Measurements from ENCODE around the gene CACNA1A. TPM values are rescaled to one million over a fixed set of nuclear protein-coding genes. Genes with fewer than 3 reads are reported as not detected.

CACNA1A gene
- total RNA-seq, 1 donor from 2014 or later, result 0.42 TPM

DNA sequence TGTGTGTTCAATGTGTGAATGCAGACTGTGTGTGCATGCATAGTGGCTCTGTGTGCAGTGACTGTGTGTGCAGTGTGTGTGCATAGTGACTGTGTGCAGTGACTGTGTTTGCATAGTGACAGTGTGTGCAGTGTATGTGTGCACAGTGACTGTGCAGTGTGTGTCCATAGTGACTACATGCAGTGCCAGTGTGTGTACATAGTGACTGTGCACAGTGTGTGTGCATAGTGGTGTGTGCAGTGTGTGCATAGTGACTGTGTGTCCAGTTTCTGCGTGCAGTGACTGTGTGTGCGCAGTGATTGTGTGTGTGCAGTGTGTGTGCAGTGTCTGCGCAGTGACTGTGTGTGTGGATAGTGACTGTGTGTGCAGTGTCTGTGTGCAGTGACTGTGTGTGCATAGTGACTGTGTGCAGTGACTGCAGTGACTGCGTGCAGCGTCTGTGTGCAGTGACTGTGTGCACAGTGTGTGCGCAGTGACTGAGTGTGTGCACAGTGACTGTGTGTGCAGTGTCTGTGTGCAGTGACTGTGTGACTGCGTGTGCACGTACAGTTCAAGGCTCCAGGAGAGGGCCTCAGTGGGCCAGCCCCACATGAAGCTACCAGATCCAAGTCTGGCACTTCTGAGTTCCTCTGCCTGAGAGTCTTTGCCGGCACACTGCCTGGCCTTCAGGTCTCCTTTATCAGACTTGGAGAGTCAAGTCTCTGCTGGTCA lies 265.8 kb downstream of the CACNA1A start:
- H3K27ac Mint-ChIP-seq (ENCODE audit: unreplicated experiment), result no peak overlapping the region
- H3K9me3 Mint-ChIP-seq (ENCODE audit: low read depth), result peaks cover 6% of the 10 kb centered on the region
- TF ChIP-seq, protein P1, sequence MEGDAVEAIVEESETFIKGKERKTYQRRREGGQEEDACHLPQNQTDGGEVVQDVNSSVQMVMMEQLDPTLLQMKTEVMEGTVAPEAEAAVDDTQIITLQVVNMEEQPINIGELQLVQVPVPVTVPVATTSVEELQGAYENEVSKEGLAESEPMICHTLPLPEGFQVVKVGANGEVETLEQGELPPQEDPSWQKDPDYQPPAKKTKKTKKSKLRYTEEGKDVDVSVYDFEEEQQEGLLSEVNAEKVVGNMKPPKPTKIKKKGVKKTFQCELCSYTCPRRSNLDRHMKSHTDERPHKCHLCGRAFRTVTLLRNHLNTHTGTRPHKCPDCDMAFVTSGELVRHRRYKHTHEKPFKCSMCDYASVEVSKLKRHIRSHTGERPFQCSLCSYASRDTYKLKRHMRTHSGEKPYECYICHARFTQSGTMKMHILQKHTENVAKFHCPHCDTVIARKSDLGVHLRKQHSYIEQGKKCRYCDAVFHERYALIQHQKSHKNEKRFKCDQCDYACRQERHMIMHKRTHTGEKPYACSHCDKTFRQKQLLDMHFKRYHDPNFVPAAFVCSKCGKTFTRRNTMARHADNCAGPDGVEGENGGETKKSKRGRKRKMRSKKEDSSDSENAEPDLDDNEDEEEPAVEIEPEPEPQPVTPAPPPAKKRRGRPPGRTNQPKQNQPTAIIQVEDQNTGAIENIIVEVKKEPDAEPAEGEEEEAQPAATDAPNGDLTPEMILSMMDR (IDR thresholded peaks at IDR 0.05), result no peak
- no peak overlapping the region for H3K4me3 Mint-ChIP-seq (ENCODE audit: unreplicated experiment)
- H3K36me3 Mint-ChIP-seq (ENCODE audit: low read depth), result peaks cover 5% of the 10 kb centered on the region
- DNase-seq (ENCODE audit: low spot score), result no peak
- H3K4me1 Mint-ChIP-seq (ENCODE audit: low read depth), result no peaks in the 10 kb centered on the region
- H3K27me3 Mint-ChIP-seq (ENCODE audit: low read depth), result peaks cover 3% of the 10 kb centered on the region

GRCh38 chr19:13238891-13239534 lies 267.3 kb downstream of the CACNA1A start:
- Mint-ChIP-seq H3K36me3 (ENCODE audit: low read depth) (peaks cover 7% of the 10 kb centered on the region), H3K4me1 (ENCODE audit: low read depth) (no peaks in the 10 kb centered on the region), H3K4me3 (ENCODE audit: unreplicated experiment) (no peak overlapping the region), H3K9me3 (ENCODE audit: low read depth) (peaks cover 12% of the 10 kb centered on the region), H3K27ac (ENCODE audit: unreplicated experiment) (no peak overlapping the region), H3K27me3 (ENCODE audit: low read depth) (peaks cover 3% of the 10 kb centered on the region)
- DNase-seq (ENCODE audit: low spot score), result no peak
- TF ChIP-seq, protein P1 (IDR thresholded peaks at IDR 0.05), result no peak

DNA sequence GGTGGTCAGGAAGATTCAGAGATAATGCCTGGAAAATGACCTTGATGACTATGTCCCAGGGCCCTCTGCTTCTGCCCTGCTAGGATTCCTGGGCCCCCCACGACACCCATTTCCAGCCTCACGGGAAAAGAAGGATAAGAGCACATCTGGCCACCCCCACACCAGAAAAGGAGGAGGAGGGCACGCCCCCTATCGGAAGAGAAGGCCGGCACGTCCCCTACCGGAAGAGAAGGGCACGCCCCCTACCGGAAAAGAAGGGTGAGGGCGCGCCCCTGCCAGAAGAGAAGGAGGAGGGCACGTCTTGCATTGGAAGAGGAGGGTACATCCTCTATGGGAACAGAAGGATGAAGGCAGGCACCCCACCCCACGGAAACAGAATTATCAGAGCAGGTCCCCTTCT lies 271.8 kb downstream of the CACNA1A start:
- Mint-ChIP-seq H3K4me1 (ENCODE audit: low read depth) (peaks cover 4% of the 10 kb centered on the region), H3K9me3 (ENCODE audit: low read depth) (peaks cover 12% of the 10 kb centered on the region), H3K27ac (ENCODE audit: unreplicated experiment) (no peak overlapping the region), H3K36me3 (ENCODE audit: low read depth) (peaks cover 7% of the 10 kb centered on the region), H3K27me3 (ENCODE audit: low read depth) (peaks cover 10% of the 10 kb centered on the region), H3K4me3 (ENCODE audit: unreplicated experiment) (no peak overlapping the region)
- DNase-seq (ENCODE audit: low spot score), result no peak
- TF ChIP-seq, protein P1 (IDR thresholded peaks at IDR 0.05), result peak; percentile 64

- H3K4me1 Mint-ChIP-seq (ENCODE audit: low read depth), result peaks cover 4% of the 10 kb centered on the region
- DNase-seq (ENCODE audit: low spot score), result no peak
- H3K27ac Mint-ChIP-seq (ENCODE audit: unreplicated experiment), result no peak overlapping the region
- H3K9me3 Mint-ChIP-seq (ENCODE audit: low read depth), result peaks cover 12% of the 10 kb centered on the region
- H3K36me3 Mint-ChIP-seq (ENCODE audit: low read depth), result peaks cover 7% of the 10 kb centered on the region
- no peak overlapping the region for H3K4me3 Mint-ChIP-seq (ENCODE audit: unreplicated experiment)
- TF ChIP-seq, protein P1 (IDR thresholded peaks at IDR 0.05), result no peak
- H3K27me3 Mint-ChIP-seq (ENCODE audit: low read depth), result peaks cover 22% of the 10 kb centered on the region
Observed at GRCh38 chr19:13231663-13232062, 274.6 kb downstream of the CACNA1A start.

DNA sequence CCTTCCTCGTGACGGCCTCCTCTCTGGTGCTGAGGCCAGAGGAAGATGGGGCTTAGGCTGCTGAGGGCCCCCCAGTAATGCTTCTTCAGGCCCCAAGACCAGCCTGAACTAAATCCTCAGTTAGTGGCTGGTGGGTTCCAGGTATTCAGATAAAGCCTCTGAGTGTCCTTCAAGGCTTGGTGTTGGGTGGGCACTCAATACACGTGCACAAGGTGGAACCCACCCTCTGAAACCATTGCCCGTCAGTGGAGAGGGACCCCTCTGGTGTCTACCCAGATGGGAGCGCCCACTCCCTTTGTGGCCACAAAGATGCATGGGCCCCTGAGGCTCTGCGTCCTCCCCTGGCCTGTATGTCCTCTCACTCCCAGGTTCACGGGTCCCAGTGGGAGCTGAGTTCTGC lies 277.0 kb downstream of the CACNA1A start:
- DNase-seq (ENCODE audit: low spot score), result no peak
- Mint-ChIP-seq H3K9me3 (ENCODE audit: low read depth) (no peaks in the 10 kb centered on the region), H3K4me1 (ENCODE audit: low read depth) (peaks cover 4% of the 10 kb centered on the region), H3K27ac (ENCODE audit: unreplicated experiment) (no peak overlapping the region), H3K36me3 (ENCODE audit: low read depth) (no peaks in the 10 kb centered on the region), H3K27me3 (ENCODE audit: low read depth) (peaks cover 36% of the 10 kb centered on the region), H3K4me3 (ENCODE audit: unreplicated experiment) (no peak overlapping the region)
- TF ChIP-seq, protein P1 (IDR thresholded peaks at IDR 0.05), result no peak

Data from chondrocyte (in vitro differentiated cells).